ENCODE data around the gene EFCAB14.
"Not testable (repeated sequence)": the region's sequence is repeated elsewhere in the genome, so short reads cannot be mapped to it uniquely, and the experiment has no call there.

The EFCAB14 gene

DNA sequence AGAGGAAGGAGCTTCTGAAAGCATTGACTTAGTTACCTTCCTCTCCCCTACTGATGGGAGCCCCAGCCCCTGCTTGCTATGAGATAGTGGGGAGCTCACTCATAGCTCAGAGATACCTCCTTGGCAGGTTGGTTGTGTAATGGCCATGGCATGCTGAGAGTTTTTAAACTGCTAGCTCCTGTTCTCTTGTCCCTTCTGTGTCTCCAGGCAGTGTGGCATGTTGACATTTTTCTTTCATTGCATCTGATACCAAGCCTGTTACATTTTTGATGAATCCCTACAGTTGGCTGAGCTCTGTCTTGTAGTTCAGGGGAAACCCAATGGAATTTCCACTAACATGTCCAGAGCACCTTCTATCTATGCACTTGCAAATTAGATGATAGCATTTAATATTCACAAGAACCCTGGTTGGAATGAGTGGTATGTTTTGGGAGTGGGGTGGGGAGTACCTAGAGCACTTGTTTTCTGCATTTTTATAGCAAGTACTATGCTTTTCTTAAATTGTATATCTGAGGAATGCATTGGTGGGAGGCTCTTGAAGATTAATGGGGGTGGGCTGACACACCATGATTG, 39.1 kb upstream of the EFCAB14 start:
- no peak overlapping the region for H3K4me3 ChIP-seq (ENCODE audit: low read depth, low read length)
- TF ChIP-seq, protein P1, sequence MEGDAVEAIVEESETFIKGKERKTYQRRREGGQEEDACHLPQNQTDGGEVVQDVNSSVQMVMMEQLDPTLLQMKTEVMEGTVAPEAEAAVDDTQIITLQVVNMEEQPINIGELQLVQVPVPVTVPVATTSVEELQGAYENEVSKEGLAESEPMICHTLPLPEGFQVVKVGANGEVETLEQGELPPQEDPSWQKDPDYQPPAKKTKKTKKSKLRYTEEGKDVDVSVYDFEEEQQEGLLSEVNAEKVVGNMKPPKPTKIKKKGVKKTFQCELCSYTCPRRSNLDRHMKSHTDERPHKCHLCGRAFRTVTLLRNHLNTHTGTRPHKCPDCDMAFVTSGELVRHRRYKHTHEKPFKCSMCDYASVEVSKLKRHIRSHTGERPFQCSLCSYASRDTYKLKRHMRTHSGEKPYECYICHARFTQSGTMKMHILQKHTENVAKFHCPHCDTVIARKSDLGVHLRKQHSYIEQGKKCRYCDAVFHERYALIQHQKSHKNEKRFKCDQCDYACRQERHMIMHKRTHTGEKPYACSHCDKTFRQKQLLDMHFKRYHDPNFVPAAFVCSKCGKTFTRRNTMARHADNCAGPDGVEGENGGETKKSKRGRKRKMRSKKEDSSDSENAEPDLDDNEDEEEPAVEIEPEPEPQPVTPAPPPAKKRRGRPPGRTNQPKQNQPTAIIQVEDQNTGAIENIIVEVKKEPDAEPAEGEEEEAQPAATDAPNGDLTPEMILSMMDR (IDR thresholded peaks at IDR 0.05; ENCODE audit: low read depth, low read length), result no peak
- in situ Hi-C loops (cut with HindIII; ENCODE audit: low sequenced_read_pairs), result no loop called here
- DNase-seq (ENCODE audit: low read depth, low spot score), result no peak

DNA sequence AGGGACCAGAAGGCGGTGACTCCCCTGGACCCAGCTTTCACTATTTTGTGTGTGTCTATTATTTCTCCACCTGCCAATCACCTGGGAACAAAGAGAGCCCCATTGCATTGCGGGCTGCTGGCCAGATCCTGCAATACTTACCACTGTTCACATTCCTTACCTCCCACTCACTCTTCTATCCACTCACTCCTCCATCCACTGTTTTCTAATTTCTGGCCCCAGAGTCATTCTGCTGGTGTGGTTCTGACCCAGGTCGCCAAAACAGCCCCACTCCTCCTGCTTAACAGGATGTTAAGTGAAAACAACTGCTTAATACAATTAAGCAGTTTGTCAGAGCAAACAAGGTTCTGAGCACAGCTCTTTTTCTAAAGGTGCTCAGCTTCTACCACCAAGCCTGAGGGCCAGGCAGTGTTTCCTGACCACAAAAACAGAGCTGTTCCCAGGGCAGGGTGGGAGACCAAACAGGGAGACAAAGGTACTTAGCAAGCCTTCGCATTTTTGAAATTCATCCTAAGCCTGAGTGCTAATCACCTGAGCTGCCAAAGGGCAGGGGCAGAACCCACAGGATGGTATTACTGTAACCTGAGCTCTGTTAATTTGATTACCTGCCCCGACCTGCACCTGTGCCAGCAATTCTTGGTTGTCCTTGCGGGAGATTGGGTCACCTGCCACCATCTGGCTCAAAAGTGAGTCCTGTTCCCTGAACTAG, 38.5 kb upstream of the EFCAB14 start:
- no peak for DNase-seq (ENCODE audit: low read depth, low spot score)
- in situ Hi-C loops (cut with HindIII; ENCODE audit: low sequenced_read_pairs), result no loop called here
- no peak overlapping the region for H3K4me3 ChIP-seq (ENCODE audit: low read depth, low read length)
- TF ChIP-seq, protein P1 (IDR thresholded peaks at IDR 0.05; ENCODE audit: low read depth, low read length), result no peak

DNA sequence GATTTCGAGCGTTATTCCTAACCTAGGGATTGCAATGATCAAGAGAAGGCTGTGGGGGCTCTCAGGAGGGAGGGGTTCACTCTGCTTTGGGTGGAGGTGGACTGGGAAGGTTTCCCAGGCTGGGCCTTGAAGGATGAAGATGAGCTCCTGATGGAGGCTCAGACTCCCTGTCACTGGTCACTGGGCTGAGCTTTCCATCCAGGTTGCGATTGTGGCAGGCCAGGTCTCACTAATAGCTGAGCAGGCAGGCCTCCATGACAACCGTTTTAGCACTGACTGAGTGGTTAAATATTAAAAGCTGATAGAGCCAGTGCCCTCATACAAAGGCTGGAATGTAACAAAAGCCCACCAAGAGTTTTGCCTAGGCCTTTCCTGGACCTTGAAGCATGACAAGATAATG, 36.2 kb upstream of the EFCAB14 start:
- DNase-seq (ENCODE audit: low read depth, low spot score), result no peak
- in situ Hi-C loops (cut with HindIII; ENCODE audit: low sequenced_read_pairs), result no loop called here
- TF ChIP-seq, protein P1 (IDR thresholded peaks at IDR 0.05; ENCODE audit: low read depth, low read length), result no peak
- no peak overlapping the region for H3K4me3 ChIP-seq (ENCODE audit: low read depth, low read length)

DNA sequence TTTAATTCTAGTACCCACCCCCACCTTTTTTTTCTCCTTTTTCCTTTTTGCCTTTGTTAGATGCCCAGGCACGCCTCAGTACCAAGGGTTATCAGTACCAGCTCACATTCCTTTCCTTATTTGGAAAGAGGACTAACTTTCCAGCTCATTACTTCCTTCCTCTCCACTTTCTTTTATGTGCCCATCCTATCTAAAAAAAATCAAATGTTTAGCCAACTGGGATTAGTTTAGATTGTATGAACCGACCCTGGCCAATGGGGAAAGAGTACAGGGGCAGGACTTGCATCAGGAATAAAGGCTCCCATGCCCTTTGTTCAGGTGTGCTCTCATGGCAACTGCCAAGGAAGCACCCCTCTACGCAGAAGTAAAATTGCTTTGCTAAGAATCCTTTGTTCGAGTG, 35.8 kb upstream of the EFCAB14 start:
- H3K4me3 ChIP-seq (ENCODE audit: low read depth, low read length); DNase-seq (ENCODE audit: low read depth, low spot score); in situ Hi-C loops (cut with HindIII; ENCODE audit: low sequenced_read_pairs): not testable (repeated sequence)

DNA sequence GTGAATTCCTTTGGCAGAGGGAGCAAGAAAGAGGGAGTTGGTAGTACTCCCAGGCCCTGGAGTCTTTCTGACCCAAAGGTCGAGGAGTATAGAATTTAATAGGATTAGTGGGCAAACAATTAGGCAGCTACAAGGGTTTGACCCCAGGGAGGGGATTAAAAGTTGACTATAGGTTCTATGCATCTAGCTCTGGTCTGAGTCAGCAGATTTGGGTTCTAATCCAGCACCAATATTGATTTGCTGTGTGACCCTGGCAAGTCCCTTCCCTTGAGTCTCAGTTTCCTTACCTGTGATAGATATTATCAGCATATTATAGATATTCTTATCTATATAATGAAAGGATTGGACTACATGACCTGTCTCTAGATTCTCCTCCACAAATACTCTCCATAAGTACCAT, 35.1 kb upstream of the EFCAB14 start:
- TF ChIP-seq, protein P1 (IDR thresholded peaks at IDR 0.05; ENCODE audit: low read depth, low read length), result no peak
- H3K4me3 ChIP-seq (ENCODE audit: low read depth, low read length), result no peak overlapping the region
- in situ Hi-C loops (cut with HindIII; ENCODE audit: low sequenced_read_pairs), result no loop called here
- DNase-seq (ENCODE audit: low read depth, low spot score), result no peak

DNA sequence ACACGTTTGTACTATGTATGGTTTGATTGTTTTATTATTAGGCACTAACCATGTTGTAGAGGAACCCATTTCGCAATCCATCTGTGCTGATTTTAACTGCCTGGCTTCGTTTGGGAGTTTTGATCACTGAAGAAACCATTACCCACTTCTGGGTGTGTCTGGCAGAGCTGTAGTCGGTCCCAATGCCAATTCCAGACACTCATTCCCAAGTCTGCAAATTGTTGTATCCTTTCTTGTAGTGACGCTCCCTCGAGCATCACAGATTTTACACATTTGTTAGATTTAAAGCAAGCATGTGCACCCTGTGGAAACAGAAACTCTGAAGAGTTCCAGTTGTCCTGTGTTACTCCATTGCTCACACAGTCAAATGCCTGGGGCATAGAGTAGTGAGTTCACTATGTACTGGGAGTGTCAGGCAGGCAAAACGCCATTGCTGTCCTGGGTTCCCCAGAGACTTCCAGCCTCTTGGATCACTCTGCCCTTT, 31.0 kb upstream of the EFCAB14 start:
- in situ Hi-C loops (cut with HindIII; ENCODE audit: low sequenced_read_pairs), result no loop called here
- H3K4me3 ChIP-seq (ENCODE audit: low read depth, low read length), result no peak overlapping the region
- TF ChIP-seq, protein P1 (IDR thresholded peaks at IDR 0.05; ENCODE audit: low read depth, low read length), result no peak
- DNase-seq (ENCODE audit: low read depth, low spot score), result no peak

DNA sequence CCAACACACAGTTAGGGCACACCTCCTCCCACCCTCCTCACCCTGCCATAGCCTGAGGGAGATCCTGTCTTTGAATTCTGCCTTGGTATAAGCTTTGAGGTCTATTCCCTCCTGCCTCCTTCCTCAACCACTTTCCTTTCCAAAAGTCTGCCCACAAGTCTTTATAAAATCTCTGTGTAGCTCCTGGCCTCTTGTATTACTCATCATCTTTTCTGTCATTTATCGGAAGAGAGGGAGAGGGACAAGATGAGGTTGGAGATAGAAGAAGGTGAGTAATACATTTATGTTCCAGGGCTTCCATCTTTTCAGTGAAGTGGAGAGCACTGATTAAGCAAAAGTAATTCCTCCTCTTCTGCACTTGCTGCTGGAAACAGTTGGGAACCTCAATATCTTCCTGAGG, 30.5 kb upstream of the EFCAB14 start:
- TF ChIP-seq, protein P1 (IDR thresholded peaks at IDR 0.05; ENCODE audit: low read depth, low read length), result no peak
- DNase-seq (ENCODE audit: low read depth, low spot score), result no peak
- no peak overlapping the region for H3K4me3 ChIP-seq (ENCODE audit: low read depth, low read length)
- in situ Hi-C loops (cut with HindIII; ENCODE audit: low sequenced_read_pairs), result no loop called here
